ENCODE results near the gene SNX20. TPM values are rescaled to one million over a fixed set of nuclear protein-coding genes. Genes with fewer than 3 reads are reported as not detected.

SNX20 gene
- total and polyA plus RNA-seq, 2 donors (not counting 3 experiments of a cell fraction or from before 2014, with no cell fraction given) = not detected

GRCh38 chr16:50634947-50635346 is 46.2 kb downstream of the SNX20 start:
- Histone ChIP-seq H3K4me1 (ENCODE audit: control insufficient read depth, extremely low read depth, insufficient read depth, low read length) (no peaks in the 10 kb centered on the region), H3K9me1 (replicated peaks; ENCODE audit: control insufficient read depth, extremely low read depth, insufficient read depth, low read length) (no peaks in the 10 kb centered on the region), H2AFZ (ENCODE audit: low read depth, low read length) (no peak overlapping the region), H3K79me2 (ENCODE audit: control insufficient read depth, insufficient read depth, low read length) (no peaks in the 10 kb centered on the region), H3K36me3 (ENCODE audit: control insufficient read depth in 2 of 2, extremely low read depth in 1 of 2, insufficient read depth in 2 of 2, low read length in 2 of 2) (no peaks in the 10 kb centered on the region), H3K9ac (replicated peaks; ENCODE audit: extremely low read depth, insufficient read depth, low read length) (no peak overlapping the region), H3K9me3 (replicated peaks; ENCODE audit: control insufficient read depth, insufficient read depth, low read length) (no peaks in the 10 kb centered on the region), H4K20me1 (replicated peaks; ENCODE audit: control insufficient read depth, extremely low read depth, insufficient read depth, low read length) (no peaks in the 10 kb centered on the region), H3K4me3 (replicated peaks in 1 of 3; ENCODE audit: insufficient read depth in 1 of 3, low read depth in 1 of 3, low read length in 3 of 3) (no peak overlapping the region), H3K27me3 (ENCODE audit: control insufficient read depth in 2 of 2, insufficient read depth in 2 of 2, low read length in 2 of 2) (no peaks in the 10 kb centered on the region), H3K27ac (ENCODE audit: insufficient read depth, low read depth, low read length) (no peak overlapping the region), H3K4me2 (ENCODE audit: insufficient read depth, low read length) (no peak overlapping the region)
- DNase-seq (ENCODE audit: low read depth, low spot score) = no peak
- ChIA-PET CTCF (interaction anchor here (0.6 kb wide), 1 partner anchor 16 kb away, joined by 4 read pairs; no protein-coding TSS in a partner anchor), POLR2A (no interaction called here)
- BruUV-seq (replicated peaks) = no TSS peak
- no peak for FAIRE-seq
- TF ChIP-seq MYC (IDR thresholded peaks at IDR 0.05; ENCODE audit: low read depth, low read length) (no peak), EZH2 (IDR thresholded peaks at IDR 0.05; ENCODE audit: borderline replicate concordance, low read depth, low read length, severe bottlenecking) (no peak), CTCF (IDR thresholded peaks at IDR 0.05; ENCODE audit: extremely low read depth in 1 of 2, insufficient read depth in 1 of 2, low read depth in 1 of 2, low read length in 2 of 2) (no peak), POLR2A (IDR thresholded peaks at IDR 0.05; ENCODE audit: low read depth, low read length) (no peak), GATA2 (IDR thresholded peaks at IDR 0.05; ENCODE audit: insufficient read depth, insufficient read length, low read depth, low read length) (no peak), FOS (IDR thresholded peaks at IDR 0.05; ENCODE audit: borderline replicate concordance, insufficient read depth, low read length) (no peak), POLR2AphosphoS5 (IDR thresholded peaks at IDR 0.05; ENCODE audit: insufficient read depth, low read depth, low read length) (no peak), JUN (IDR thresholded peaks at IDR 0.05; ENCODE audit: borderline replicate concordance, insufficient read depth, insufficient read length, low read depth) (no peak)
- TF ChIP-seq, protein P1, sequence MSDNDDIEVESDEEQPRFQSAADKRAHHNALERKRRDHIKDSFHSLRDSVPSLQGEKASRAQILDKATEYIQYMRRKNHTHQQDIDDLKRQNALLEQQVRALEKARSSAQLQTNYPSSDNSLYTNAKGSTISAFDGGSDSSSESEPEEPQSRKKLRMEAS (IDR thresholded peaks at IDR 0.05; ENCODE audit: insufficient read depth, insufficient read length) = no peak
- intact Hi-C loops (cut with micrococcal nuclease) (no loop called here), dilution Hi-C loops (cut with MboI; ENCODE audit: extremely low pct_ligation_motif_present, low sequenced_read_pairs) (no loop called here)
